Ishikawa (cell line): ENCODE data around the gene ARHGEF7.

Experiments used
- CEBPB ChIP-seq: IDR thresholded peaks from 2 replicates; pipeline ENCODE4 v1.6.1; 2012
- CREB1 ChIP-seq: IDR thresholded peaks from 2 replicates; pipeline ENCODE4 v1.6.1; 2012; ENCODE audit warnings: low read depth
- EGR1 ChIP-seq: IDR thresholded peaks from 2 replicates; pipeline ENCODE4 v1.6.1; 2012
- EP300 ChIP-seq: IDR thresholded peaks from 2 replicates; pipeline ENCODE4 v1.6.1; 2012; ENCODE audit warnings: borderline replicate concordance
- FOXM1 ChIP-seq: IDR thresholded peaks from 2 replicates; pipeline ENCODE4 v1.6.1; 2012; ENCODE audit warnings: low read depth, borderline replicate concordance
- NFIC ChIP-seq: IDR thresholded peaks from 2 replicates; pipeline ENCODE4 v1.6.1; 2012
- RAD21 ChIP-seq: IDR thresholded peaks from 2 replicates; pipeline ENCODE4 v1.6.1; 2012; ENCODE audit warnings: low read depth
- TAF1 ChIP-seq: IDR thresholded peaks from 2 replicates; pipeline ENCODE4 v1.6.1; 2012; ENCODE audit warnings: low read depth, mild to moderate bottlenecking
- TCF12 ChIP-seq: IDR thresholded peaks from 2 replicates; pipeline ENCODE4 v1.6.1; 2012; ENCODE audit warnings: low read depth
- TEAD4 ChIP-seq: IDR thresholded peaks from 2 replicates; pipeline ENCODE4 v1.6.1; 2012
- YY1 ChIP-seq: IDR thresholded peaks from 2 replicates; pipeline ENCODE4 v1.6.1; 2012; ENCODE audit warnings: low read depth
- ZBTB7A ChIP-seq: IDR thresholded peaks from 2 replicates; pipeline ENCODE4 v1.6.1; 2012; ENCODE audit warnings: low read depth
- TF ChIP-seq, protein P1 (sequence below): IDR thresholded peaks from 2 replicates; pipeline ENCODE4 v1.6.1; 2012
- TF ChIP-seq, protein P2 (sequence below): IDR thresholded peaks from 2 replicates; pipeline ENCODE4 v1.6.1; 2012
- TF ChIP-seq, protein P3 (sequence below): IDR thresholded peaks from 2 replicates; pipeline ENCODE4 v1.6.1; 2012; ENCODE audit warnings: low read depth, mild to moderate bottlenecking

The ARHGEF7 gene

DNA sequence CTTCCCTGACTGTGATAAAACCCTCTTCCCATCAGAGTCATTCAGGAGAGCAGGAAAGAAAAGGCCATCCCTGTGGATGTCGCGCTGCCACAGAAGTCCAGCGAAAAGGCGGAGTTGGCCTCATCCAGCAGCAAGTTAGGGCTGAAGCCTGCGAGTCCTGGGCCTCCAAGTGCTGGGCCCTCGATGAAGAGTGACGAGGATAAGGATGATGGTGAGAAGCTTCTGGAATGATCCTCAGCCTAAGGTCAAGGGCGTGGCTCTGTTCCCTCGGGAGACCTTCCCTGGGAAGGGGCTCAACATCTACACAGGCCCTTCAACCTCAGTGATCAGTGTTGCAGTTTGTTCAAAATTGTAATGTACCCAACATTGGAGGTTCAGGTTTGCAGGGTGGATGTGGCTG lies 227.6 kb downstream of the ARHGEF7 start:
- TF ChIP-seq FOXM1 (no peak), ZBTB7A (no peak), NFIC (no peak), TCF12 (no peak), CEBPB (no peak), EP300 (no peak), EGR1 (no peak), TAF1 (no peak), CREB1 (no peak), RAD21 (no peak), TEAD4 (no peak), YY1 (no peak)
- TF ChIP-seq, protein P1, sequence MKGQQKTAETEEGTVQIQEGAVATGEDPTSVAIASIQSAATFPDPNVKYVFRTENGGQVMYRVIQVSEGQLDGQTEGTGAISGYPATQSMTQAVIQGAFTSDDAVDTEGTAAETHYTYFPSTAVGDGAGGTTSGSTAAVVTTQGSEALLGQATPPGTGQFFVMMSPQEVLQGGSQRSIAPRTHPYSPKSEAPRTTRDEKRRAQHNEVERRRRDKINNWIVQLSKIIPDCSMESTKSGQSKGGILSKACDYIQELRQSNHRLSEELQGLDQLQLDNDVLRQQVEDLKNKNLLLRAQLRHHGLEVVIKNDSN, result no peak
- TF ChIP-seq, protein P2, sequence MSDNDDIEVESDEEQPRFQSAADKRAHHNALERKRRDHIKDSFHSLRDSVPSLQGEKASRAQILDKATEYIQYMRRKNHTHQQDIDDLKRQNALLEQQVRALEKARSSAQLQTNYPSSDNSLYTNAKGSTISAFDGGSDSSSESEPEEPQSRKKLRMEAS, result no peak
- TF ChIP-seq, protein P3, sequence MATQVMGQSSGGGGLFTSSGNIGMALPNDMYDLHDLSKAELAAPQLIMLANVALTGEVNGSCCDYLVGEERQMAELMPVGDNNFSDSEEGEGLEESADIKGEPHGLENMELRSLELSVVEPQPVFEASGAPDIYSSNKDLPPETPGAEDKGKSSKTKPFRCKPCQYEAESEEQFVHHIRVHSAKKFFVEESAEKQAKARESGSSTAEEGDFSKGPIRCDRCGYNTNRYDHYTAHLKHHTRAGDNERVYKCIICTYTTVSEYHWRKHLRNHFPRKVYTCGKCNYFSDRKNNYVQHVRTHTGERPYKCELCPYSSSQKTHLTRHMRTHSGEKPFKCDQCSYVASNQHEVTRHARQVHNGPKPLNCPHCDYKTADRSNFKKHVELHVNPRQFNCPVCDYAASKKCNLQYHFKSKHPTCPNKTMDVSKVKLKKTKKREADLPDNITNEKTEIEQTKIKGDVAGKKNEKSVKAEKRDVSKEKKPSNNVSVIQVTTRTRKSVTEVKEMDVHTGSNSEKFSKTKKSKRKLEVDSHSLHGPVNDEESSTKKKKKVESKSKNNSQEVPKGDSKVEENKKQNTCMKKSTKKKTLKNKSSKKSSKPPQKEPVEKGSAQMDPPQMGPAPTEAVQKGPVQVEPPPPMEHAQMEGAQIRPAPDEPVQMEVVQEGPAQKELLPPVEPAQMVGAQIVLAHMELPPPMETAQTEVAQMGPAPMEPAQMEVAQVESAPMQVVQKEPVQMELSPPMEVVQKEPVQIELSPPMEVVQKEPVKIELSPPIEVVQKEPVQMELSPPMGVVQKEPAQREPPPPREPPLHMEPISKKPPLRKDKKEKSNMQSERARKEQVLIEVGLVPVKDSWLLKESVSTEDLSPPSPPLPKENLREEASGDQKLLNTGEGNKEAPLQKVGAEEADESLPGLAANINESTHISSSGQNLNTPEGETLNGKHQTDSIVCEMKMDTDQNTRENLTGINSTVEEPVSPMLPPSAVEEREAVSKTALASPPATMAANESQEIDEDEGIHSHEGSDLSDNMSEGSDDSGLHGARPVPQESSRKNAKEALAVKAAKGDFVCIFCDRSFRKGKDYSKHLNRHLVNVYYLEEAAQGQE, result no peak

DNA sequence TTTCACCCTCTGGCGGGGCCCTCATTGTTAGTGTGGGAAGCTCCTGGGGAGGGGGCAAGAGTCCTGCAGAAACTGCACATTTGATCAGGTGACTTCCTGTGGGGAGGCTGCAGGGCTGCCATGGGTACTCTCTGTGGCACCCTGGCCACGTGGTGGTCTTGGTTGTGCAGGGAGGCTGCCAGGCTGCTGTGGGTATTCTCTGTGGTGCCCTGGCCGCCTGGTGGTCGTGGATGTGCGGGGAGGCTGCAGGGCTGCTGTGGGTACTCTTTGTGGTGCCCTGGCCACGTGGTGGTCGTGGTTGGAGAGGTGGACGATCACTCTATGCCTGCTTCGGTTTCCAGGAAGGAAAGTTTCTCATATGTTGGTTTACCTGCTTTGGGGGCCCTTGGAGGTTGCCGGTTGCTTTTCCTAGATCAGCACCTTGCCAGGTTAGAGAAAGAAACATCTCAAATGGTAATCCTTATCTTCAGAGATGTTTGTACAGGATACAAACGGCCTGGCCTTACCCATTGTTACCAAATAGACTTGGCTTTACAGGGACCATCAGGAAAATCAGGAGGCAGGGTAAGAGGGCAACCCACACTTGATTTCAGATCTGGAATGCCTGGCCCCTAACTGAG lies 228.2 kb downstream of the ARHGEF7 start:
- no peak for TF ChIP-seq RAD21
- TF ChIP-seq CREB1, result no peak
- TF ChIP-seq, protein P1, result no peak
- no peak for TF ChIP-seq EGR1

DNA sequence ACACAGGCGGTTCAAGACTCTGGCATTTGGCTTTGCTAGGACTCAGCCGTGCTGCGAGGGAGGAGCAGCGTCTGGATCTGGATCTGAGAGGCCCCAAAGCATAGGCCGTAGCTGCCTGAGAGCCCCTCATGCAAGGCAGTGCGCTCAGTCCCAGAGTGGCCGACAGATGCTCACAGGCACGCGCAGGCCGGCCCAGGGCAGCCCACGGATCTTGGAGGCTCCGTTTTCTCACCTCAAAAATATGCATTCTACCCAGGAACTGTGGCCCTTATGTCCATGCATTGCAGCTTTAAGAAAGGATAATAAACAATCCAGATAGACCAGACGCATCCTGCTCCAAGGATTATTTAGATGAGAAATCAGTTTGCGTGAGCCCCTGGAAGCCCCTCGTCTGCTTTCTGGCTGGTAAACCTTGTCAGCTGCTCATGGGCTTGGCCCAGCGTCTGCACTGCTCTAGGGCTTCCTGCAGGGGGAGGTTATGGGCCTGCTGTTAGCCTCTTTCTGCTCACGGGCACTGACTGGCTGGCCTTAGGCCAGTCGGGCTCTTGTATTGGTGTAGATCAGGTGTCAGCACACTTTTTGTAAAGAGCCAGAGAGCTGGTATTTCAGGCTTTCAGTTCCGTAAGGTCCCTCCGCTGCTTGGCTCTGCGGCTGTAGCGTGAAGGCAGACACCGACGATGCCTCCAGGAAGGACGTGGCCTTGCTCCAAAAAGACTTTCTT lies 229.5 kb downstream of the ARHGEF7 start:
- TF ChIP-seq FOXM1 (no peak), CREB1 (no peak), RAD21 (peak; percentile 72), NFIC (peak; percentile 85), ZBTB7A (no peak), EP300 (no peak), TEAD4 (no peak), EGR1 (no peak), TCF12 (no peak; the same call in 1 of the 2 replicates), YY1 (no peak), CEBPB (no peak), TAF1 (no peak)
- TF ChIP-seq, protein P1, result 0 out of 2 replicates have a peak, but pooled peaks have one; percentile 15
- TF ChIP-seq, protein P2, result peak; percentile 80
- TF ChIP-seq, protein P3, result no peak

DNA sequence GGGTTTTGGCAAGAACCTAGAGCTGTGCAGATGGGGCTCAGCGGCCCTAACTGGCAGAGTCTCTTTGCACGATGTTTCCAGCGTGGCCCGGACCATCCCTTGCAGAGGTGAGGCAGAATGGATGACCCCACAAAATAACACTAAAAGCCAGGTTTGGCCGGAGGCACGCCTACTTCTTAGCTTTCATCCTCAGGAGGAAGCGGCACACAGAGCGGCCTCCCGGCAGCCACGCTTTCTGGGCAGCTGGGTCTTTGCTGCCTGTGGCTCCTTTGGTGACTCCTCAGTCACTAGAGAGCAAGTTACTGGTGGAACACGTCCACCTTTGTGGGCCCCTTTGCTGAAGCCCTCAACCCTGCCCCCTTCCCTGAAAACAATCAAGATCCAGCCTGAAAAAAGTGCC lies 230.6 kb downstream of the ARHGEF7 start:
- TF ChIP-seq TAF1 (no peak), YY1 (no peak), EGR1 (no peak), CREB1 (no peak), FOXM1 (no peak), TCF12 (no peak), EP300 (no peak), ZBTB7A (no peak), TEAD4 (no peak), CEBPB (no peak), RAD21 (no peak), NFIC (no peak)
- TF ChIP-seq, protein P1, result no peak
- TF ChIP-seq, protein P3, result no peak
- TF ChIP-seq, protein P2, result no peak
